ENCODE results near the gene ITGB4. TPM values are rescaled to one million over a fixed set of nuclear protein-coding genes. Genes with fewer than 3 reads are reported as not detected.

Gene ITGB4
- total RNA-seq, 1 experiment from 2014 or later, result 5.3 TPM

- Histone ChIP-seq H2AK5ac (ENCODE audit: insufficient read length, low read length) (no peak overlapping the region), H3K18ac (ENCODE audit: insufficient read length, low read depth, low read length) (no peak overlapping the region), H3K27ac (ENCODE audit: insufficient read length, low read depth, low read length) (no peak overlapping the region), H4K5ac (ENCODE audit: insufficient read length, low read depth, low read length) (no peak overlapping the region), H2BK15ac (ENCODE audit: low read depth, low read length) (no peak overlapping the region), H2AFZ (ENCODE audit: low read length) (no peak overlapping the region), H3K79me1 (ENCODE audit: insufficient read depth, low read depth, low read length, poor library complexity, severe bottlenecking) (peaks cover 8% of the 10 kb centered on the region), H3K9ac (ENCODE audit: extremely low read depth, insufficient read length, low read length) (no peak overlapping the region), H4K20me1 (ENCODE audit: control insufficient read depth, insufficient read depth, insufficient read length) (no peaks in the 10 kb centered on the region), H3K23me2 (ENCODE audit: insufficient read length, low read depth, low read length, poor library complexity, severe bottlenecking) (no peaks in the 10 kb centered on the region), H3K56ac (ENCODE audit: insufficient read length, low read depth, low read length) (no peak overlapping the region), H3K23ac (ENCODE audit: insufficient read length, low read depth, low read length) (no peak overlapping the region), H4K8ac (replicated peaks; ENCODE audit: insufficient read length, low read depth, low read length) (no peak overlapping the region), H4K91ac (ENCODE audit: insufficient read length, low read depth, low read length) (no peak overlapping the region), H3K9me3 (ENCODE audit: control insufficient read depth, low read depth, low read length) (no peaks in the 10 kb centered on the region), H3K4ac (ENCODE audit: low read depth, low read length) (no peak overlapping the region), H3K27me3 (ENCODE audit: insufficient read depth, low read length) (no peaks in the 10 kb centered on the region), H3K4me1 (ENCODE audit: insufficient read depth, low read length) (no peaks in the 10 kb centered on the region), H2BK120ac (ENCODE audit: low read depth, low read length, poor library complexity, severe bottlenecking) (no peak overlapping the region), H2BK5ac (ENCODE audit: insufficient read length, low read length) (no peak overlapping the region), H3K14ac (ENCODE audit: insufficient read depth, low read length) (no peak overlapping the region), H2BK20ac (ENCODE audit: low read depth, low read length, poor library complexity, severe bottlenecking) (no peak overlapping the region), H3T11ph (ENCODE audit: low read length) (no peak overlapping the region), H2BK12ac (ENCODE audit: insufficient read length, low read depth, low read length) (no peak overlapping the region), H3K4me2 (ENCODE audit: insufficient read depth, insufficient read length, low read length) (no peak overlapping the region), H3K79me2 (ENCODE audit: insufficient read depth, low read length) (peaks cover 2% of the 10 kb centered on the region; the same call in 1 of the 2 replicates)
- no peak for DNase-seq
- no peak for TF ChIP-seq CTCF (conservative IDR thresholded peaks at IDR 0.05)
- Mint-ChIP-seq H3K4me1 (no peaks in the 10 kb centered on the region), H3K36me3 (ENCODE audit: insufficient read depth in 1 of 3, low read depth in 3 of 3) (peaks cover 12 to 70% (median 58%) of the 10 kb centered on the region in 3 experiments; a peak in 6 of 7 replicates), H3K27me3 (ENCODE audit: low read depth) (no peaks in the 10 kb centered on the region), H3K27ac (peak overlapping the region in 1 of 3 experiments; percentile 49; a peak in 1 of 7 replicates), H3K4me3 (no peak overlapping the region), H3K9me3 (no peaks in the 10 kb centered on the region)
- no CpG with 5 or more reads among the region's 8 CpGs for WGBS (ENCODE audit: extremely low coverage, insufficient read length, low lambda C conversion rate)
Observed at GRCh38 chr17:75795820-75796607, 74.8 kb downstream of the ITGB4 start.
